H1 (cell line): Measurements from ENCODE around the gene RBMS2. TPM values are rescaled to one million over a fixed set of nuclear protein-coding genes. Genes with fewer than 3 reads are reported as not detected.

Source experiments
- BACH1 ChIP-seq: IDR thresholded peaks from 2 replicates; pipeline ENCODE4 v1.6.1; 2012; ENCODE audit warnings: low read length, improper control_type of control experiment
- EGR1 ChIP-seq: IDR thresholded peaks from 2 replicates; pipeline ENCODE4 v1.6.1; 2011; ENCODE audit warnings: low read depth, low read length, borderline replicate concordance
- JUND ChIP-seq: IDR thresholded peaks from 2 replicates; pipeline ENCODE4 v1.6.1; 2011; ENCODE audit warnings: mild to moderate bottlenecking, improper control_type of control experiment, low read length
- KDM1A ChIP-seq: fragments of 200-600, 300-600 bp; sonication (generic); IDR thresholded peaks from 2 replicates; pipeline ENCODE4 v1.7.1; 2016; ENCODE audit warnings: mild to moderate bottlenecking, low read length, borderline replicate concordance
- POLR2A ChIP-seq, 2 experiments: IDR thresholded peaks; 1 replicate in 1 of 2; 2 replicates in 1 of 2; pipeline ENCODE4 v1.6.1; 2011; ENCODE audit warnings: low read depth in 2 of 2, low read length in 2 of 2, mild to moderate bottlenecking in 2 of 2; ENCODE audit errors: control extremely low read depth in 1 of 2
- RFX5 ChIP-seq: IDR thresholded peaks from 2 replicates; pipeline ENCODE4 v1.6.1; 2011; ENCODE audit warnings: low read depth, low read length, improper control_type of control experiment, borderline replicate concordance
- SP1 ChIP-seq: IDR thresholded peaks from 2 replicates; pipeline ENCODE4 v1.6.1; 2011; ENCODE audit warnings: low read depth, low read length
- ZNF274 ChIP-seq: IDR thresholded peaks from 2 replicates; pipeline ENCODE4 v1.7.0; 2012; ENCODE audit warnings: low read length, borderline replicate concordance; ENCODE audit errors: extremely low read depth
- polyA plus RNA-seq, 7 experiments: library from polyadenylated mRNA; depleted of rRNA in 3 of 7; stranded (reverse) in 5 of 7; unstranded in 2 of 7; fragments of >200 nt in 5 of 7; fragments of 200-250 nt in 2 of 7; gene quantifications; 1 replicate in 5 of 7; 2 replicates in 1 of 7; 4 replicates in 1 of 7; pipeline versions ENCODE4 v1.2.1 to v1.2.3, GENCODE V29; 2011 to 2013; ENCODE audit warnings: missing spikeins in 2 of 7, mixed read lengths in 2 of 7
- total RNA-seq: library from RNA; stranded (reverse); fragmentation: NEBNext Ultra II Directional; extraction: Animal tissue kit (Norgen Biotek cat#: 25700); gene quantifications from 2 replicates; pipeline ENCODE4 v1.2.1, GENCODE V29; 2021

The RBMS2 gene
- total and polyA plus RNA-seq, 2 of the 8 experiments (the other 6 are each of a cell fraction or from before 2014, with no cell fraction given), result 9.6 to 31.3 TPM

DNA sequence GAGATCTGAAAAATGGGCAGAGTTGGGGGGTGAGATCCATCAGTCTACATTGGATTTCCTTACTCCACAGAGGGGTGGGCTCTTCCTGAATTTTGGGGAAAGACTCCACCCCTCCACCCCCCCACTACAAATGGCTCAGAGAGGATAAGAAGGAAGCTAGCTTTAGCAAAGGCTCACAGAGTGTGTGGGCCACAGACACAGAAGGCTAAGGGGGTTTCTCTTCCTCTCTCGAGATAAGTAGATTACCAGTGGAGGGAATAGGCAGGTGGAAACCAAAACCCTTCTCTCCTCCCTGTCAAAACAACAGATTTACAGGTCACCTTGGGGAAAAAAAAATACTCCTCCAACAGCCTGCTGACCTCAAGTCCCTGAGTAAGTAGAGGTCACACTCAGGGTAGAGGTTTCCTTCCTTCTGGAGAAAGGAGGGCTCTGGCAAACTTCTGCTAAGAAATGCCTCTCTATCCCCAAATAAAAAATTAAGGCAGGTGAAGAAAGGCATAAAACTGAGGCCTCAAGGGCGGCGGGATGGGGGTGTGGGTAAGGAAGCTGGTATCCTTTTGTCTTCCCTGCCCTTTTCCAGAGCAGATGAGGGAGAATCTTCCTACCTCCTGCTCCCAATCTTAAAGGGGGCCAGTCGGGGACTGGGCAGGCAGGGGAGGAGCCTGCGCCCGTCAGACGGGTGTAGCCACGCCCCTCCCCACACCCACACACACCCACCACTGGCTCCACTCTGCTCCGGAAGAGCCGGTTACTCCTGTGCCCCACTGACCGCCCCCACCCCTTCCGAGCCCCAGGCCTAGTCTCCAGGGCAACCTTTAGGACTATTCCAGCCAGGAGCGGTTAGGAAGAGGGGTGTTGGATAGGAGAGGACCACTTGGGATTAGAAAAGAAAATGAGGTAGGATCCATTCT is 110.4 kb downstream of the RBMS2 start (continued):
- no peak for TF ChIP-seq RFX5
- TF ChIP-seq EGR1, result peak; percentile 43; the same call in 1 of the 2 replicates
- no peak for TF ChIP-seq POLR2A (IDR thresholded peaks at IDR 0.05; ENCODE audit: control extremely low read depth in 1 of 2, low read depth in 2 of 2, low read length in 2 of 2)
- peak; percentile 74; the same call in 1 of the 2 replicates for TF ChIP-seq SP1
- peak; percentile 58; the same call in 1 of the 2 replicates for TF ChIP-seq BACH1
- TF ChIP-seq KDM1A, result no peak
- TF ChIP-seq JUND, result no peak
- no peak for TF ChIP-seq ZNF274
